ENCODE data around the gene RSPH10B. TPM values are rescaled to one million over a fixed set of nuclear protein-coding genes. Genes with fewer than 3 reads are reported as not detected.
A peak's percentile ranks its signal among the peaks of the same experiment; 100 is the strongest.
"Not testable (repeated sequence)": the region's sequence is repeated elsewhere in the genome, so short reads cannot be mapped to it uniquely, and the experiment has no call there.

Gene RSPH10B
- total RNA-seq, 1 experiment from 2014 or later: not detected

DNA sequence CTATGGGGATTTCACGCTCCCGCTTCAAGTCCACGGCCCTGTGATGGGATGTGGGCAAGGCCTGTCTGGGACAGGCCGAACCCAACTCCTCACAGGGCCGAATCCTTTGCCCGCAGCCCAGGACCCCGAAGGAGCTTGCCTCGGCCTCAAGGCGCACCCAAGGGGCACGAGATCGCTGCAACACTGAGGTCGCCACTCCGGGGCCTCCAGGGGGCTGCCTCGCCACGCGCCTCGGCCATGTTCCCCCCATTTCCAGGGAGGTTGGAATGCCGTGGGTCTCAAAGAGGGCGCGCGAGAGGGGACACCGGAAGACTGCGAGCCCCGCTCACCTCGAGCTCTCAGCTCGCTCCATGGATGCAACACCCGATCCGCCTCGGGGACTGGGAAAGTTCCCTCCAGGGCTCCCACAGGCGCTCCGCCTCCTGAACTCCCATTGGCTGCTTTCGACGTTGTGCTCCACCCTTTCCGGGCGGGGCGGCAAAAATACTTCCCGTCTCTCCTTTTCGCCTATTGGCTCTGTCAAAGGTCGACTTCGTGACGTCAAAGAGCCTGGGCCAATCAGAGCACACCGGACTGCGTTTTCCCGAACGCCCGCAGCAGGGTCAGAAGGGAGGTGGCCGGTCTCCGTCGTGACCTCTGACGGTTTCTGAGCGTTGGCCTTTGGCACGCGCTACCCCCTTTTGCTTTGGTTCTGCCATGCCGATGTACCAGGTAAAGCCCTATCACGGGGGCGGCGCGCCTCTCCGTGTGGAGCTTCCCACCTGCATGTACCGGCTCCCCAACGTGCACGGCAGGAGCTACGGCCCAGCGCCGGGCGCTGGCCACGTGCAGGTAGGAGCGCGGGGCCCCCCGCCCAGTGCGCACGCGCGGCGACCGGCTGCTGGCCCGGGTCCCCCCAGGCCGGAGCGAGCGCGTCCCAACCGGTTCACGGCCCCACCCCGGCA is 38.5 kb upstream of the RSPH10B start, which contains the start of the genes AIMP2 and PMS2:
TSS of gene AIMP2 (plus strand) at position 605 of the 944 bp plus-strand sequence. CDS start at position 697, 92 bp downstream.
TSS of gene PMS2 (minus strand) at position 382 of the 944 bp plus-strand sequence. CDS start at position 352, 30 bp downstream.
- peak within 1 kb of the TSS; percentile 98 for H3K4me2 ChIP-seq
- BruUV-seq (replicated peaks): TSS peak; percentile 70
- ChIA-PET POLR2A (ENCODE audit: unreplicated experiment) (interaction anchor here (0.5 to 0.9 kb wide), 11 partner anchors 12 to 832 kb away, joined by 3 to 14 read pairs (median 6); partner anchors contain the start of gene RNF216), CTCF (interaction anchor here (0.7 kb wide), 1 partner anchor 47 kb away, joined by 4 read pairs; no protein-coding TSS in a partner anchor)
- peaks cover 29% of the 10 kb centered on the region; the same call in 1 of the 2 replicates for H3K36me3 ChIP-seq (ENCODE audit: low read depth)
- H3K27me3 ChIP-seq (ENCODE audit: insufficient read depth, low read depth): no peaks in the 10 kb centered on the region
- H3F3A ChIP-seq (ENCODE audit: insufficient read depth, low read depth): peaks cover 17% of the 10 kb centered on the region
- peaks cover 72% of the 10 kb centered on the region for H3K79me2 ChIP-seq (ENCODE audit: low read depth)
- peaks cover 19% of the 10 kb centered on the region for H3K4me1 ChIP-seq (replicated peaks; ENCODE audit: insufficient read depth)
- peak; percentile 98 to 99 for DNase-seq
- peak within 1 kb of the TSS; percentile 99 for H2AFZ ChIP-seq
- H3K9me3 ChIP-seq (ENCODE audit: insufficient read depth, low read depth): no peaks in the 10 kb centered on the region
- no peak for TF ChIP-seq EZH2 (IDR thresholded peaks at IDR 0.05; ENCODE audit: low read depth)
- TF ChIP-seq, protein P1, sequence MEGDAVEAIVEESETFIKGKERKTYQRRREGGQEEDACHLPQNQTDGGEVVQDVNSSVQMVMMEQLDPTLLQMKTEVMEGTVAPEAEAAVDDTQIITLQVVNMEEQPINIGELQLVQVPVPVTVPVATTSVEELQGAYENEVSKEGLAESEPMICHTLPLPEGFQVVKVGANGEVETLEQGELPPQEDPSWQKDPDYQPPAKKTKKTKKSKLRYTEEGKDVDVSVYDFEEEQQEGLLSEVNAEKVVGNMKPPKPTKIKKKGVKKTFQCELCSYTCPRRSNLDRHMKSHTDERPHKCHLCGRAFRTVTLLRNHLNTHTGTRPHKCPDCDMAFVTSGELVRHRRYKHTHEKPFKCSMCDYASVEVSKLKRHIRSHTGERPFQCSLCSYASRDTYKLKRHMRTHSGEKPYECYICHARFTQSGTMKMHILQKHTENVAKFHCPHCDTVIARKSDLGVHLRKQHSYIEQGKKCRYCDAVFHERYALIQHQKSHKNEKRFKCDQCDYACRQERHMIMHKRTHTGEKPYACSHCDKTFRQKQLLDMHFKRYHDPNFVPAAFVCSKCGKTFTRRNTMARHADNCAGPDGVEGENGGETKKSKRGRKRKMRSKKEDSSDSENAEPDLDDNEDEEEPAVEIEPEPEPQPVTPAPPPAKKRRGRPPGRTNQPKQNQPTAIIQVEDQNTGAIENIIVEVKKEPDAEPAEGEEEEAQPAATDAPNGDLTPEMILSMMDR (conservative IDR thresholded peaks at IDR 0.05): no peak
- H4K20me1 ChIP-seq (ENCODE audit: insufficient read depth): no peaks in the 10 kb centered on the region
- H3K27ac ChIP-seq: peak within 1 kb of the TSS; percentile 85
- intact Hi-C loops (cut with micrococcal nuclease; ENCODE audit: unreplicated experiment): loop anchor here (1.0 to 5.0 kb wide), 2 partner anchors 14 to 428 kb away; no protein-coding TSS in a partner anchor
- peak within 1 kb of the TSS; percentile 100 for H3K4me3 ChIP-seq
- H3K9me2 ChIP-seq (ENCODE audit: insufficient read depth): no peaks in the 10 kb centered on the region

DNA sequence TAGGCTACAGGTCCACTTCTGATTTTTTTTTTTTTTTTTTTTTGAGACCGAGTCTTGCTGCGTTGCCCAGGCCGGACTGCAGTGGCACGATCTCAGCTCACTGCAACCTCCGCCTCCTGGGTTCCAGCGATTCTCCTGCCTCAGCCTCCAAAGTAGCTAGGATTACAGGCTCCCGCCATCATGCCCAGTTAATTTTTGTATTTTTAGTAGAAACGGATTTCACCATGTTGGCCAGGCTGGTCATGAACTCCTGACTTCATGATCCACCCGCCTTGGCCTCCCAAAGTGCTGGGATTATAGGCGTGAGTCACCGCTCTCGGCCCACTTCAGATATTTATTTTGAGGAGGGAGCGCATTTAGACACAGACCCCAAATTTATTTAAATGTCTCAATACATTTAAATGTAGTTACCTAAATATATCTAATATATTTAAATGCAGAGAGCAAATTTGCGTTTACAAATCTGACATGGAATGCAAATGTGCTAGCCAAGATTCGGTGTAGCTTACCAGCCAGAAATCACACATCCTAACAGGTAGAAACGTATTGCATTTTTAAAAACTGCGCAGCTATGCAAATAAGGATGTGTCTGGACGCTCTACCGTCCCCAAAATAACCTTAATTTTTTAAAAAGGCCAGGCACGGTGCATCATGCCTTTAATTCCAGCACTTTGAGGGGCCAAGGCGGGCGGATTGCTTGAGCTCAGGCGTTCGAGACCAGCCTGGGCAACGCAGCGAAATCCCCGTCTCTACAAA is 37.5 kb upstream of the RSPH10B start:
- H3K4me1 ChIP-seq (replicated peaks; ENCODE audit: insufficient read depth): peaks cover 19% of the 10 kb centered on the region
- peak overlapping the region; percentile 98 for H3K4me2 ChIP-seq
- intact Hi-C loops (cut with micrococcal nuclease; ENCODE audit: unreplicated experiment): loop anchor here (5.0 kb wide), 1 partner anchor 429 kb away; no protein-coding TSS in a partner anchor
- DNase-seq; H3K27me3 ChIP-seq (ENCODE audit: insufficient read depth, low read depth); H3K9me3 ChIP-seq (ENCODE audit: insufficient read depth, low read depth); H3K9me2 ChIP-seq (ENCODE audit: insufficient read depth); BruUV-seq (replicated peaks); H4K20me1 ChIP-seq (ENCODE audit: insufficient read depth): not testable (repeated sequence)
- H3F3A ChIP-seq (ENCODE audit: insufficient read depth, low read depth): peaks cover 14% of the 10 kb centered on the region
- peak overlapping the region; percentile 85 for H3K27ac ChIP-seq
- peak overlapping the region; percentile 100 for H3K4me3 ChIP-seq
- peaks cover 64% of the 10 kb centered on the region for H3K79me2 ChIP-seq (ENCODE audit: low read depth)
- ChIA-PET POLR2A (ENCODE audit: unreplicated experiment) (interaction anchor here (0.5 to 0.9 kb wide), 8 partner anchors 11 to 448 kb away, joined by 3 to 14 read pairs (median 5); no protein-coding TSS in a partner anchor), CTCF (interaction anchor here (0.5 to 0.7 kb wide), 2 partner anchors 24 to 25 kb away, joined by 3 to 11 read pairs; no protein-coding TSS in a partner anchor)
- H2AFZ ChIP-seq: peak overlapping the region; percentile 99
- H3K36me3 ChIP-seq (ENCODE audit: low read depth): peaks cover 24% of the 10 kb centered on the region; the same call in 1 of the 2 replicates

DNA sequence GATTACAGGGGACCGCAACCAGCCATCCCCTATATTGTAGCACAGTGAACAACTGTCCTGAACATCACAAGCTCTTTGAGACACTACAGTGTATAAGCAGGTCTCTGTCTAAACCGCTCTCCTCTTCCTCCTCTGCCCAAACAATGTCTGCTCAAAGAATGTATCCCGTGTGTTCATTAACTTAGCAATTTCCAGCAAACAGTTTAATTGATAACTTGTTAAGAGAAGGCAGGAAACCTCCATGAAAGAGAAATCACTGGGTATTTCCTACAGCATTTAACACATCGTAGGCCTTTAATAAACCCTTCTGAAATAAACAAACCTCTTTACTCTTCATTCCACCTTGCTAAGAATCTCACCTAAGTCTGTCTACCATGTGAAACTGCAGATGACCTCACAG is 36.9 kb upstream of the RSPH10B start:
- Histone ChIP-seq H3K36me3 (ENCODE audit: low read depth) (peaks cover 21% of the 10 kb centered on the region; the same call in 1 of the 2 replicates), H3F3A (ENCODE audit: insufficient read depth, low read depth) (peaks cover 14% of the 10 kb centered on the region), H3K27me3 (ENCODE audit: insufficient read depth, low read depth) (no peaks in the 10 kb centered on the region), H3K79me2 (ENCODE audit: low read depth) (peaks cover 58% of the 10 kb centered on the region), H3K9me2 (ENCODE audit: insufficient read depth) (no peaks in the 10 kb centered on the region), H3K4me1 (replicated peaks; ENCODE audit: insufficient read depth) (peaks cover 19% of the 10 kb centered on the region), H3K4me2 (peak overlapping the region; percentile 98), H3K4me3 (peak overlapping the region; percentile 100; the same call in 1 of the 2 replicates), H3K27ac (no peak overlapping the region), H3K9me3 (ENCODE audit: insufficient read depth, low read depth) (no peaks in the 10 kb centered on the region), H4K20me1 (ENCODE audit: insufficient read depth) (no peaks in the 10 kb centered on the region), H2AFZ (no peak overlapping the region)
- no TSS peak for BruUV-seq (replicated peaks)
- no peak for TF ChIP-seq EZH2 (IDR thresholded peaks at IDR 0.05; ENCODE audit: low read depth)
- TF ChIP-seq, protein P1 (conservative IDR thresholded peaks at IDR 0.05): no peak
- DNase-seq: no peak
- POLR2A ChIA-PET (ENCODE audit: unreplicated experiment): no interaction called here
- intact Hi-C loops (cut with micrococcal nuclease; ENCODE audit: unreplicated experiment): loop anchor here (5.0 kb wide), 1 partner anchor 430 kb away; no protein-coding TSS in a partner anchor
- CTCF ChIA-PET: interaction anchor here (0.5 to 0.7 kb wide), 2 partner anchors 23 to 26 kb away, joined by 3 to 11 read pairs; no protein-coding TSS in a partner anchor
